MV-4-11 (cell line): Measurements from ENCODE around the gene INPP4B.

ENCODE experiments used
- DNase-seq: peaks from one replicate; lab custom pipeline; 2025; lab: John Stamatoyannopoulos, UW

The INPP4B gene

DNA sequence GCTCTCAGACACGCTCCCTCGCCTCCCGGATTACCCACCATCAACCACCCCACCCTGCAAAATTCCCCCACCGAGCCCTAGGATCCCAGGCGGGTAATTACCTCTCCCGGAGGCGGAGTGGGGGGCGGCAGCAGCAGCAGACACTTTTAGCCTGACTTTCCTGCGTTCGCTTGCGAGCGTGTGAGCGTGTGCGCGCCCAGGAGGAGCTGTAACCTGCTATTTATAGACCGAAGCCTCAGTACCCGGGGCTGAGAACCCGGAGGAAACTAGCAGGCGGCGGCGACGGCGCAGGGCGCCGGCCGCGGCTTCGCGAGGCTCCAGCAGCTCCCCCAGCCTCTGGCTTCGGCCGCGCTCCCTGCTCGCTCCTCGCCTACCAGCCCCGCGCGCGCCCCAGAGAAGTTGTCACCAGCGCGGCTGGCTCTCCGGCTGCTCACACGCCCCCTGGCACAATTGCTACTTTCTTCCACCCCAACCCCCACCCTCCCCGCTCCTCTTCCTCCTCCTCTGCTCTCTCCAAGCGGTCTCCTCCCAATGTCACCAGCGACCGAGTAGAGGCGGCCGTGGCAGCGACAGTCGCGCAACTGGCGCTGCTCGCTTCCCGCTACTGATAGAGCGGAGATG lies at the start of gene INPP4B:
TSS of gene INPP4B (minus strand) at position 194 of the 621 bp plus-strand sequence.
- DNase-seq: no peak

DNA sequence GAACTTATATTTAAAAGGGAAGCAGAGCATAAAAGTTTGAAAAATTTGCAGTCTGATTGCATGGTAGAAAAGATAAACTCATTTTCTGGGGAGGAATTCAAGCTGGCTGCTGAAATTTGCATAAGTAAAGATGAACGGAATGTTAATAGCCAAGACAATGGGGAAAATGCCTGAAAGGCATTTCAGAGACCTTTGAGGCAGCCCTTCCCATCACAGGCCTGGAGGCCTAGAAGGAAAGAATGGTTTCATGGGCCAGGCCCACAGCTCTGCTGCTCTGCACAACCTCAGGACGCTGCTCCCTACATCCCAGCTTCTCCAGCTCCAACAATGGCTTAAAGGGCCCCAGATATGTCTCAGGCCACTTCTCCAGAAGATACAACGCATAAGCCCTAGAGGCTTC lies 46.9 kb upstream of the INPP4B start:
- DNase-seq: no peak

DNA sequence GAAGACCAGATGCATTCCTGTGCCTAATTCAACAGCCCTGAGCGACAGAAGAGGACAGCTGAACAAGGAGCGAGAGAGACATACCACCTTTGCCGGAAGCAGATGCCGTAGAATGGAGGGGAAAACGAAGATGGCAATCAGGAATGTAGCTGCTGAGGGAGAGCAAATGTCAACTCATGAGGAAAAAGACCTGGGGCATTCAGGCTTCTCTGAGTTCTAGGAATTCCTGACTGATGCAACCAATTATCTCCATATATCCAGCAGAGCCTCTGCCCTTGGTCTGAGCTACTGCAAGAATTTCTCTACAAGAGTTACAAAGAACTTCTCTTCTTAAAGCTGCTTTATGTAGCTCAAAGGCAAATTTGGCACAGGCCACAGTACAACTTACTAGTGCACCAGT lies 40.5 kb upstream of the INPP4B start:
- no peak for DNase-seq

DNA sequence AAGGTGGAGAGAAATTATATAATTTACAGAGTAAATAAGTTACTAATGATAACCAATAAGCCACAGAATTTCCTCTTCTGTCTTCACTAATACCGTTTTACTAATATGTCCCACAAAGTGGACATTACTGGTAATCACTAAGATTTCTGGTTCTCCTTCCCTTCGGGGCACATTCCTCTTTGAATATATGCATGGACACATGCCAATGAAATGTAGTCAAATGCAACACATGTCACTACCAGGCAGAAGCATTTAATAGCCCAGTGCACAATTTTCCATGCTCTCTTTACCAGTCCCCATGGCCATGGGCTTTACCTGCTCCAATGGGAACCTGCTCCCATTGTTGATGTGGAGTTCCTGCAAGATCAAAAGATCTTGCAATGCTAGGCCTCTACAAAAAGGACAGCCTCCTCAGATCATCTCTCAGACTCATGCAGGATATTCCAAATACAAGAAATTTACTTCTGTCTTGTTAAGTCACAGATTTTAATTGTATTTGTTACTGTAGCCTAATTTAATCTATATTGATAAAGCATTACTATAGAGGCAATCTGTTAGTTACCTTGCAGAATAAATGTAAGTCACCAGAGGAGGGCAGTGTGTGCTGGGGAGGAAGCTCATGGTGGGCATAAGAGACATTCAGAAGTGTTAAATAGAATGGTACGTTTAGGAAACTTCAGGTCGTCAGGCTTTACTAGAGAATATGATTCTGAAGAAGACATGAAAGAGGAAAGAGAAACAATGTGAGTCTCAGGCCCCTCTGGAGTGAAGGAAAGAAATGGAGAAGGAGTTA lies 37.1 kb upstream of the INPP4B start:
- DNase-seq: no peak

DNA sequence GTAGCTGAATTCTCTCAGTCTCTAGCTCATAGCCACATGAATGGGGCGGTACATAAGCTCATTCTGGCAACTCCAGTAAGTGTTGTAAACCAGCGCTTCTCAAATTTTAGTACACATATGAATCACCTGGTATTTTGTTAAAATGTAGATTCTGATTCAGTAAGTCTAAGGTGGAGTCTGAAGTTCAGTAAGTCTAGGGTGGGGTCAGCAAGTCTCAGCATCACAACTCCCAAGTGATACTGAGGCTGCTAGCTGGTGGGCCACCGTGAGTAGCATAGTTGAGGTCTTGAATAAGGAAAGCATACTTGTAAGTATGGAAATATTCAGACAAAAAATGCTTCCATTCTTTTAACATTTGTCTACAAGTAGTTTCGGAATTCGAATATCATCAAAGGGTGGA lies 36.1 kb upstream of the INPP4B start:
- DNase-seq: no peak

DNA sequence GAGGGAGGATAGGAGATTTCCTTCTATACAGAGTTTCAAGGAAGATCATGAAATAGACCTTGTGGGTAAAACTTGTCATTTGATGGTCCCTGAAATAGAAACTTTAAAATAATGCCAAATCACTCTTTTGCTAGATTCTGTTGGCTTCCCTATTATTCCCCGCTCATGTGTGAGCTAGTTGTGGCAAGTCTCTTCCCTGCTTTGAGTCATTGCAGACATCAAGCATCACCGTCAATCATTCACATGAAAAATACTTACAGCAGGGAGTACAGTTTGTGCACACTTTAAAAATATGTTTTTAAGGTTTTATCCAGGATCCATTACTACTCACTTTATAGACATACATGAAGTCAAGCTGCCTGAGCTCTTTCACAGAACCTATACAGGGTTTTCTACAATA lies 35.2 kb upstream of the INPP4B start:
- DNase-seq: no peak

DNA sequence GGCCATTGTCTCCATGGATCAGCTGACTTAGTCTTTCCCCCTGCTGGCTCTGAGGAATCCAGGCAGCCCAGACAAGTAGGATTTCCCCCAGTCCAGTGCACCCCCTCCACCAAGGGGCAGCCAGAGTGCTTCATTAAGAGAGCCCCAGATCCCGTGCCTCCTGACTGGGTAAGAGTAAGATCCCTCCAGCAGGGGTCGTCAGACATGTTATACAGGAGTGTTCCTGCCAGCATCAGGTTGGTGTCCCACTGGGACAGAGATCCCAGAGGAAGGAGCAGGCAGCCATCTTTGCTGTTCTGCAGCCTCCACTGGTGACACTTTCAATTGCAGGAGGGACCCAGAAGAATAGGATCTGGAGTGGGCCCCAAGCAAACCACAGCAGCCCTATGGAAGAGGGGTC lies 29.0 kb upstream of the INPP4B start:
- DNase-seq: no peak

DNA sequence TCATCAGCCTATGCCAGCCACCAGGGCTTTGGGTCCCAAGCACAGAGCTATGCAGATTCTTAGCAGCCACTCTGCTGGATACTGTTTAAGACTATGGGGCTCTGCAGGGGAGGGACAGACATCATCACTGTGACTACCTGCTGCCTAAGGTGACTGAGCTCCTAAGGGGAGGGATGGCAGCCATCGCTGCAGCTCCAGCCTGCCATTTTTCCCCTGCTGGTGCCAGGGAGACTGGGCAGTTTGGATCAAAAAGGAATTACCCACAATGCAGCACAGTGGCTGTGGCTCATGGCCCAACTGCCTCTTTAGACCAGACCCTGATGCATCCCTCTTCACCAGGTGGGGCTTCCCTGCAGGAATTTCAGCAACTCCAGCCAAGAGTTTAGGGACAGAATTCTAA lies 28.6 kb upstream of the INPP4B start:
- DNase-seq: no peak

DNA sequence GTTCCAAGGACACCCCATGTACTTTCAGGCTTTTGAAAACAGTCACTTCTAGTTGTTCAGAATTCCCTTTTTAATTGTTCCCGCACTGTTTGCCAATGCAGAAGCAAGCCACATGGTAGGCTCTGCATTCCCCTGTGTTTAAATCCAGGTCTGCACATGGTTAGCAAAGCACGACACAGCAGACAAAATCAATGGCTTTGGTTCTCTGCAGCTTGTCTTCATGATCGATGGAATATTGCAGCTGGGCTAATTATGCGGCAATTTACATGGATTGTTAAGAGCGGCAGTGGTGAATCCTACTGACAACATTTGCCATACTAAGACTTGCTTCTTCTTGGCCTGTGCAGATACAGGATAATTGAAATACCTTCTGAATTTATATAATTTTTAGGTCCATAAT lies 20.6 kb upstream of the INPP4B start:
- DNase-seq: no peak

DNA sequence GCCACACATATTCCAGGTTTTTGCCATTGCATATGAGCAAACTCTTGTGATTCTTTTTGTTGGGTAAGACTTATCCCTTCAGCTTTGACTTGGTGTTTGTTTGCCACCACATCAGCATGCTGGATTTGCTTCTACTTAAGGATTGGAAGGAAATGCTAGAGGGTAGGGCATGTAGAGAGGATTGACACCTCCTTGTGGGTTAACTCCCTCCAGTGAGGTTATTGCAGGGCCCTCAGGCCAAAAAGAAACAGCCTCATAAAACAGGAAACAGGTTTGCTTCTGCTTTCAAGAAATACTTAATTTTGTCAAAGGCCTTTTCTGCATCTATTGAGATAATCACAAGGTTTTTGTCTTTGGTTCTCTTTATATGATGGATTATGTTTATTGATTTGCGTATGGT lies 15.2 kb upstream of the INPP4B start:
- peak; percentile 60 for DNase-seq

DNA sequence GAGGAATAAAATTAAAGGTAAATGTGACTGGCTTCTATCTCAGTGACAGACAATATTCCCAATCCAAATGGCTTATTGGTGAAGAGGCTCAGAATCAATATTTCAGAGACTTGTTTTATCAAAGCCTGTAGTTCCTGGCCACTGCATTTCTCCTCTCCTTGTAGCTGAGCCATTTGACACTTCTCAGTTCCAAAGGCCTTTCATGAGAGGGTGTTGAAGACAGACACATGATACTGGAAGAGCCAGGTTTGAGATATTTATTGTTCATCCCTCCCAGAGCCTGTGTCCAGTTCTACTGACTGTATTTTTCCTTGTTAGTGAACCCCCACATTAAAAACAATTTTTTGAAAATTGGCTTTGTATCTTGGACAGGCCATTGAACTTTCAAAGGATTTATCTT lies 12.9 kb upstream of the INPP4B start:
- no peak for DNase-seq

DNA sequence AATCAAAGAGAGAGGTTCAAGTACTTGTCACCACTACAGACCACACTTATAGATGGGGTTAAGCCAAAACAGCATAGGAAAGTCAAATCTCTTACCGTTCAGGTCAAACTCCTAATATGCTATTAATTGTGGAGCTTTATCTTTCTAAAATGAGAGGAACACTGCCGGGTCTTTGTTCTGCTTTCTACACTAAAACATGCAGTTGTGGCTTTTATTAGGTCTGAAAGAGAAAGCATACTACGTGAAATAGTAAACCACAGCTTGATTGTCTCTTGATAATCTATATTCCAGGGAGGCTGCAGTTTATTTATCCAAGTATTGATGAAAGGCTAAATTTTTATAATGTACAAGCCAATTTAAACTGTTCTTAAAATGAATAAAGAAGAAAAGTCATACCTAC lies 12.3 kb upstream of the INPP4B start:
- DNase-seq: peak; percentile 3

DNA sequence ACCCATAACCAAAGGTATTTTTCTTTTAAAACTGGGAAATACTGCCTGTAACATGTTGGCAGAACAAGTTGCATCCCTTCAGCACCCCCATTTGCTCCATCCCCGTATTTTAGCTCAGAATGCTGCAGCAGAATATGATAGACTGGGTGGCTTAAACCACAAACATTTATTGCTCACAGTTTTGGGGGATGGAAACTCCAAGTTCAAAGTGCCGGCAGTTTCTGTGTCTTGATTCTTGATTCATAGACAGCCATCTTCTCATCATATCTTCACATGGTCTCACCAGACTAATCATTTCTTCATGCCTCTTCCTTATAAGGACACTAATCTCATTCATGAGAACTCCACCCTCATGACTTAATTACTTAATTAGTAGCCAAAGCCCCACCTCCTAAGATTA lies 10.5 kb upstream of the INPP4B start:
- DNase-seq: no peak

DNA sequence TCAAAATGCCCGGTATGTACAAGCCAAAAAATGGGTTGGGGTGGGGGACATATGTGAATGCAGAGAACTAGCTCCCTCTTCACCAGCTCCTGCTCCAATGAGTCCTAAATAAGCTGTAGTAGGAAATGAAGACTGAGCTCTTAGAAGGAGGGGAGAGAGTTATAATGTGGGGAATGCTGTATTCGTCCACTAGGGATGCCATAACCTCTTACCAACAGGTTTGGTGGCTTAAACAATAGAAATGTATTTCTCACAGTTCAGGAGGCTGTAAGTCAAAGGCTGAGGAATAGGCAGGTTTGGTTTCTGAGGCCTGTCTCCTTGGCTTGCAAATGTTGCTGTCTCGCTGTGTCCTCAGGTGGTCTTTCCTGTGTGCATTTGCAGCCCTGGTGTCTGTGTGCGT lies 4.4 kb upstream of the INPP4B start:
- no peak for DNase-seq

DNA sequence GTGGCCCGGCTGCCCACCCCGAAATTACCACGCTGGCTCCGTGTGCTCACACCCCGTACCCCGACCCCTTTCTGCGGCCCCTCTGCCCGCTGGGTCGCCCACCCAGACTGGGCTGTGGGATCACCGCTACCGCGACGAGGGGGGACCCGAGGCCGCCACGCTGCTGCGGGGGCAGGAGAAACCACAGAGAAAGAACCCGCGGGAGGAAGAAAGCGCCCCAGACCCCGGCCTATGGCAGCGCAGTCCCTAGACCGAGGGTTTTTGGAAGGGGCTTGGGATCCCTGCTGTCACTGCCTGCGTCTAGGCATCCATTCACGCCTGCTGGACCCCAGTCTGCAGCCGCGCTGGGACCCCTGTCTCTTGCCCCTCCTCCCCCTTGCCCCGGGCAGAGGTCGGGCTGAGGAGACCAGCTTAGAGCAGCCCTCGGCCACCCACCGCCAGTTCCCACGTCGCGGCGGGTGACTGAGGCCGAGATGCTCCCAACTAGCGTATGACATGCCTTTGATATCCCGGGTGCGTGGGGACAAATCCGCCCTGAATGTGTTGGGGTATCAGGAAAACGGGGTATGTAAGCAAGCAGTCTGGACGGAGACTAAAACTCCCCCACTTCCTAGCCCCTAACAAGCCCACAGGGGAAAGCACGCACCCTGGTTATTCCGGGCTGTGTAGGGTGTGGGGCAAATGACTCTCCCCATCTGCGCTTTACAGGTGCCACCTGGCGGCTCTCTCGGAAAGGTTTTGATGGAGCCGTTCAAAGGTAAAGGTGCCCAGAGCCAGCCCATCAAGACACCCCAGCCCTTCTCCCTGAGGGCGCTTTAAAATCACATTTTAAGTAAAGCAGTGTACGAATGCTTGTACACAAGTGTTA lies 862 bp upstream of the INPP4B start:
- DNase-seq: no peak

DNA sequence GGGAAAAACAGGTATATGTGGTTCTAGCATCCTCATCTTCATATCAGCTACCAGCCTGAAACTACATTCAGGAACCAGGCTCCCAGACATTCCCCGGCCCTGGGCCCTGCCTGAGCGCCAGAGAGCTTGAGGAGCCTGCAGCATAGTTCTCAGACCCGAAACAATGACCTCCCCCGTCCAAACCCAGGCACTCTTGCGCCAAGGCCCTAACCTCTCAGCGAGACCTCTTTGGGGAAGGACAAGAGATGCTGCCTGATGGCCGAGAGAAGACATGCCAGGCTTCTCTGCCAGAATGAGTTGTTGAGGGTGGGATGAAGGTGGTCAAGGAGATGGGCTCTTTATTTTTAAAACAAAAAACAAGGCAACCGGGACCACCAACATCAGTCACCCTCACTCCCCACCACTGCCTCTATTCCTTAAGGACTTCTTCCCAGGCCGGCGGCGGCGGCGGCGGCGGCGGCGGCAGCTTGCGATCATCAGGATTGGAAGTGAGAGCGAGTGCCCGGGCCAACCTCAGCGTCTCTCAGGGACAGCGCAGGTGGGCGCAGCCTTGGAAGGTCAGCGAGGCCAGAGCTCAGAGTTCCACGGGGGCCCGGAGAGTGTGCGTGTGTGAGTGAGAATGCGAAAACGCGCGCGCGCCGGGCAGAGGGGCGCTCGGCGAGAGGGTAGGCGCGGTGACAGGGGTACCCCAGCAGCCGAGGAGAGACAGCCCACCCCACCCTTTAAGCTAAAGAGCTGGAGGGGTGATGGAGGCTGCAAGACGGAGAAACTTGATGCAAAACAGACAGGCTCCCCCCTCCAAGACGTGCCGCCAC lies 601 bp downstream of the INPP4B start:
- DNase-seq: no peak

DNA sequence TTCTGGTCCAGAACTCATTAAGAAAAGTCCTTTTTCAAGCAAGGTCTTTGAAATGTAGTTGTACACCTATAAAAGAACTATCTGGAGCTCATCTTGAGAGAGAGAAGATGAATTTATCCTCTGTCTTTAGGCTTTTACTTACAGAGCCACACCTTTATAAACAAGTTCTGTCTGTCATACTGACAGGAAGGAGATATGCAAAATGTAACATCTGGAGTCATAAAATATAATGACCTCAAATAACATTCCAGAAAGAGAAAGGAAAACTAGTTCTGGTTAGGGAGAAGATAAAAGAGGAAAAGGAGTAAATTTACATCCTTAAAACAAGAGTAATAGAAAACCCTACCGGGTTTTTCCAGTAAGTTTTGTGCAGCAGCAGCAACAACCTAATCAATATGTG lies 1.3 kb downstream of the INPP4B start:
- DNase-seq: no peak

DNA sequence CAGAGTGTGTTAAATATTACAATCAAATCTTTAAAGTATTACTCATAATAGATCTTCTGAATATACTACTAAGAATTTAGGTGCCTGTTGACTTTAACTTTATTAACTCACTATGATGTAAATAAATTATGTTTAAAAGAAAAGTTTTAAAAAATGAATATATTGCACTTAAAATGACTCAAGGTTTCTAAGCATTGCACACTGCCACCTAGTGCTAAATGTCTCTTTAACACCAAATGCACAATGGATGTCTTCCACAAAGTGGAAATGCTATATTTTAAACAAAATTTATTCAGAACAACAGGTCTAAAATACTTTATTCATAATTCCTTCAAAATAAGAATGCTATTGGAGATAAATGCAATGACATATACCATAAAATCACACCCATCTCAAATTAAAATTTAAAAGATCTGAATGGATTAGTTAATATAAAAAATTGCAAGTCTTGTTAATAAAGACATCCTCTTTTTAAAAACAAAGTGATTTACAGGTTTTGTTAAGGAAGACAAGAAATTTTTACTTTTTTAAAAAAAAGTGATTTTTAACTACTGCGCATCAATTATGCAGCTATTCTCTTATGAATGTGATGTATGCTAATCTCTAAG lies 5.5 kb downstream of the INPP4B start:
- DNase-seq: peak; percentile 30

DNA sequence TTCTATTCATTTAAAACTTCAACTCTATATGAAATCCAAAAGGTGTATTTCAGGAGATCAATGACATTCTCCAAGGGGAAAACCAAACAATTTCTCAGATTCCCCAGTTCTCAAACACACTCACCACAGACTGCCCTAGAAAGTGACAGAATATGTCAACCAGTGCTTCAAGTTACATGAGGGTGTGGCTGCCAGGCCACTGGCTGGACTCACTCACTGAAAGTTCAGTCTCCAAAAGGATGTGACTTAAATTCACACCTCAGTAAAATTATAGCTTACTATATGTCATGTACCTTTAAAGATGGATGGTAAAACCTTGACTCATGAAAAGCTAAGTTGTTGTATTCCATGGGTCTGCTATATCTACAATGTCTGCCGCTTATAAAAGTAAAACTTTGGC lies 7.3 kb downstream of the INPP4B start:
- DNase-seq: no peak

DNA sequence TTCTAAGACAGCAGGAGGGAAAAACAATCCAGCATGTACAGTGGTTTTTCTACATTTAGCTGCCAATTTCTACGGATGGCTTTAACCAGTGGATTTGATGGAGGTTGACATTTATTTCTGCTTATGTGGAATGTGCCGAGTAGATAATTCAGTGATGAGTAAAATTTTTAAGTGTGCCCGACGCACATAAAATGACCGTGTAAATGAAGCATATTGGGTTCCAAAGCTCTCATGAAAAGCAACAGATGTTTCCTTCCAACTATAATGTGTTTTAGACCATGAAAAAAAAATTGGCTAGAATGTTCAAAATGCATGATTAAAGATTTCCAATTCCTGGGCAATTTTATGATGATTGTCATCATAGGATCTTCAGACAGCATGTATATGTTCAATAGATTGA lies 14.1 kb downstream of the INPP4B start:
- no peak for DNase-seq

DNA sequence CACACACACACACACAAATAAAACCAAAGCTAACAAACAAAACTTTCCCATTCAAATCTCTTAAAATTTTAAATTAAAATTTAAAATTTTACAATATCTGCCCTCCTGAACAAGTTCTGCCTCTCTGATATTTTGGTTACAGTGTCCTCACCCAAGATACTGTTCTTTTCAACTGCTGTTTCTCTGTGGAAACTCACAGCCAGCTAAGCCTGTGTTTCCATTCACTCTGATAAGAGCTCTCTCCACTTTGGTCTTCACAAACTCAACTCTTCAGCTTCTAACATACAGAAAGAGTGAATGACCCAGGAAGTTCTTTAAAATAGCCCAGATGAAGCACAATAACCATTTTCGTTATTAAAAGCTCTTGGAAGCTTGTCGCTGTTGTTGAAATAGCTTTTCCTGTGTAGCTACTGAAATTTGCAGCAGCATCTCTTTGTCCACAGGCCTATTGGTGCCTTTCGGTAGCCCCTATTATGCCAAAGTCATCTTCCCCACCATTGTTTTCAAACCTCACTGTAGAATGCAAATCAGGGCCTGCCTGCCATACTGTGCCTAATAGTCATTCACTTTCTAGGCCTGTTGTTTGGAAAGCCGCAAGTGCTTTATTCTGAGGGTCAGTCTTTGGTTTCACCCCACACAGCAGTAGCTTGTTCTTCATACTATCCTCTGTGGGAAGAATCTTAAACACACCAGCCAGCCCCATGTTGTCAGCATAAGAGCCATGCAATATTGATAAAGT lies 19.4 kb downstream of the INPP4B start:
- no peak for DNase-seq
